GM18868 (cell line): ENCODE results near the gene SLX4IP.

Source experiments
- ATAC-seq: cut with Tn5 transposase; IDR thresholded peaks from one replicate; pipeline ENCODE4 v1.9.1; 2021; ENCODE audit warnings: mild to moderate bottlenecking, moderate library complexity; ENCODE audit not compliant: unreplicated experiment

SLX4IP gene

GRCh38 chr20:10513931-10514575 is 78.9 kb downstream of the SLX4IP start:
- peak; percentile 32 for ATAC-seq

GRCh38 chr20:10516529-10516928 is 81.4 kb downstream of the SLX4IP start:
- no peak for ATAC-seq

GRCh38 chr20:10519361-10520046 is 84.4 kb downstream of the SLX4IP start:
- no peak for ATAC-seq

- ATAC-seq, result no peak
Measured at GRCh38 chr20:10520528-10520927, 85.4 kb downstream of the SLX4IP start.

- no peak for ATAC-seq
Measured at GRCh38 chr20:10521068-10521831, 86.1 kb downstream of the SLX4IP start.

GRCh38 chr20:10521836-10522235 is 86.7 kb downstream of the SLX4IP start:
- ATAC-seq, result no peak

GRCh38 chr20:10522328-10522727 is 87.2 kb downstream of the SLX4IP start:
- ATAC-seq, result no peak

- ATAC-seq, result no peak
Measured at GRCh38 chr20:10523443-10523842, 88.3 kb downstream of the SLX4IP start.

GRCh38 chr20:10524034-10524476 is 89.0 kb downstream of the SLX4IP start:
- ATAC-seq, result no peak

GRCh38 chr20:10524643-10525042 is 89.5 kb downstream of the SLX4IP start:
- ATAC-seq, result no peak

- ATAC-seq, result no peak
Measured at GRCh38 chr20:10527781-10528180, 92.7 kb downstream of the SLX4IP start.

- no peak for ATAC-seq
Measured at GRCh38 chr20:10530883-10531282, 95.8 kb downstream of the SLX4IP start.

- no peak for ATAC-seq
Measured at GRCh38 chr20:10531848-10532247, 96.7 kb downstream of the SLX4IP start.

GRCh38 chr20:10532361-10532760 is 97.3 kb downstream of the SLX4IP start:
- ATAC-seq, result no peak

GRCh38 chr20:10536531-10536930 is 101.4 kb downstream of the SLX4IP start:
- ATAC-seq, result no peak

- ATAC-seq, result no peak
Measured at GRCh38 chr20:10537850-10538480, 102.9 kb downstream of the SLX4IP start.

- no peak for ATAC-seq
Measured at GRCh38 chr20:10538768-10539167, 103.7 kb downstream of the SLX4IP start.

GRCh38 chr20:10539818-10540553 is 104.9 kb downstream of the SLX4IP start:
- no peak for ATAC-seq

GRCh38 chr20:10540636-10541493 is 105.8 kb downstream of the SLX4IP start:
- ATAC-seq, result no peak
